K562 (cell line): ENCODE measurements around the gene TTC8. TPM values are rescaled to one million over a fixed set of nuclear protein-coding genes. Genes with fewer than 3 reads are reported as not detected.

Experiments
- ATAC-seq: fragments of 200-7000 bp; cut with Tn5 transposase; 3 replicates; pipeline ENCODE4 v1.9.1; 2020; ENCODE audit warnings: moderate library complexity
- BruUV-seq: library from RNA; stranded (reverse); fragments of 400-500 nt; replicated peaks from 2 replicates; lab custom pipeline; 2021; lab: Mats Ljungman, UMichigan
- CTCF ChIA-PET: fragments of 300-600 bp; formaldehyde crosslinking; extraction: SDS; loops from one replicate; lab custom pipeline; 2021; ENCODE audit warnings: low intra/inter-chr PET ratio; lab: Yijun Ruan, JAX
- POLR2A ChIA-PET: fragments of 300-600, 350-650 bp; sonication (Branson Sonifier 250); formaldehyde crosslinking; extraction: SDS; loops from one replicate; lab custom pipeline; 2021; ENCODE audit warnings: antibody characterized with exemption, inconsistent platforms; lab: Yijun Ruan, JAX
- DNase-seq, 4 experiments: peaks; one replicate each; pipeline versions ENCODE4 v3.0.0 to v3.0.0-alpha.2; 2011 to 2018; ENCODE audit warnings: low spot score in 3 of 4, mixed read lengths in 3 of 4; ENCODE audit errors: extremely low read depth in 1 of 4
- FAIRE-seq: peaks from 2 replicates; lab custom pipeline; 2011; peaks lifted over from hg19 to GRCh38; lab: Jason Lieb, UNC
- H2AFZ ChIP-seq: 2 replicates; pipeline ENCODE4 v1.6.0; 2011; ENCODE audit warnings: low read depth, low read length, control low read depth, inconsistent platforms
- H3K27ac ChIP-seq: fragments of 200-600 bp; 3 replicates; pipeline ENCODE4 v1.8.0; 2011; ENCODE audit warnings: low read depth, mild to moderate bottlenecking, control low read depth, inconsistent platforms, low read length, moderate library complexity, mixed read lengths; ENCODE audit errors: extremely low read depth
- H3K27me3 ChIP-seq, 2 experiments: fragments of 300-600 bp in 1 of 2; 2 replicates in 1 of 2; 3 replicates in 1 of 2; pipeline versions ENCODE4 v1.6.0 to v1.8.0; 2011; ENCODE audit warnings: inconsistent platforms in 2 of 2, low read length in 2 of 2, mild to moderate bottlenecking in 1 of 2, mixed read lengths in 1 of 2, moderate library complexity in 1 of 2; ENCODE audit not compliant: control insufficient read depth in 2 of 2, insufficient read depth in 2 of 2
- H3K36me3 ChIP-seq: fragments of 300-600 bp; 3 replicates; pipeline ENCODE4 v1.8.0; 2011; ENCODE audit warnings: mild to moderate bottlenecking, low read length, inconsistent platforms; ENCODE audit not compliant: control insufficient read depth, insufficient read depth
- H3K4me1 ChIP-seq, 2 experiments: fragments of 200-600 bp in 1 of 2; replicated peaks in 1 of 2; 2 replicates in 1 of 2; 3 replicates in 1 of 2; pipeline versions ENCODE4 v1.5.1 to v1.8.0; 2011; ENCODE audit warnings: inconsistent platforms in 2 of 2, low read length in 2 of 2, mild to moderate bottlenecking in 1 of 2, mixed read lengths in 1 of 2, moderate library complexity in 1 of 2; ENCODE audit not compliant: control insufficient read depth in 2 of 2, insufficient read depth in 2 of 2
- H3K4me2 ChIP-seq: 2 replicates; pipeline ENCODE4 v1.6.1; 2011; ENCODE audit warnings: low read length, control low read depth, inconsistent platforms, mixed read lengths; ENCODE audit not compliant: insufficient read depth
- H3K4me3 ChIP-seq: fragments of 200-600 bp; sonication (generic), shearing (Covaris generic); 2 replicates; pipeline ENCODE4 v1.5.1; 2016; ENCODE audit warnings: control low read depth, inconsistent platforms
- H3K79me2 ChIP-seq: fragments of 200-600 bp; 3 replicates; pipeline ENCODE4 v1.8.0; 2011; ENCODE audit warnings: low read length, inconsistent platforms; ENCODE audit not compliant: control insufficient read depth, insufficient read depth
- H3K9ac ChIP-seq, 2 experiments: 2 replicates each; pipeline versions ENCODE4 v1.6.0 to v1.6.1; 2011; ENCODE audit warnings: low read depth in 2 of 2, low read length in 2 of 2, control low read depth in 1 of 2, inconsistent platforms in 1 of 2, mild to moderate bottlenecking in 1 of 2, mixed read lengths in 1 of 2; ENCODE audit not compliant: insufficient read depth in 1 of 2
- H3K9me1 ChIP-seq: one replicate; pipeline ENCODE4 v1.6.0; 2011; ENCODE audit warnings: inconsistent platforms, mild to moderate bottlenecking, low read length, moderate library complexity; ENCODE audit not compliant: control insufficient read depth, insufficient read depth
- H3K9me3 ChIP-seq: replicated peaks from 2 replicates; pipeline ENCODE4 v1.5.1; 2011; ENCODE audit warnings: low read depth, low read length, inconsistent platforms; ENCODE audit not compliant: control insufficient read depth, insufficient read depth
- H4K20me1 ChIP-seq: replicated peaks from 2 replicates; pipeline ENCODE4 v1.6.1; 2011; ENCODE audit warnings: low read length, inconsistent platforms, mixed read lengths; ENCODE audit not compliant: control insufficient read depth, insufficient read depth
- CBX2 ChIP-seq: fragments of 200-600 bp; sonication (generic); IDR thresholded peaks from one replicate; pipeline ENCODE4 v1.6.1; 2012; ENCODE audit warnings: mild to moderate bottlenecking, low read length, inconsistent platforms; ENCODE audit not compliant: insufficient read depth, poor library complexity, severe bottlenecking
- CEBPG ChIP-seq, 3 experiments: fragments of 200-800 bp in 1 of 3; sonication (Bioruptor generic) in 1 of 3; sonication (generic) in 1 of 3; formaldehyde crosslinking in 1 of 3; IDR thresholded peaks in 2 of 3; conservative IDR thresholded peaks in 1 of 3; 2 replicates each; pipeline versions ENCODE4 v1.6.1 to v1.8.0; 2016 to 2022; ENCODE audit warnings: missing compliant biosample characterization in 2 of 3, missing genetic modification characterization in 2 of 3, mild to moderate bottlenecking in 1 of 3, missing genetic modification reagents in 1 of 3
- CREM ChIP-seq: IDR thresholded peaks from 2 replicates; pipeline ENCODE4 v1.6.1; 2014; ENCODE audit warnings: antibody characterized with exemption, low read depth
- FOSL1 ChIP-seq: fragments of 200-800 bp; sonication (Bioruptor generic); conservative IDR thresholded peaks from 2 replicates; pipeline ENCODE4 v1.6.1; 2016; ENCODE audit warnings: missing genetic modification characterization, missing compliant biosample characterization
- PML ChIP-seq: IDR thresholded peaks from 2 replicates; pipeline ENCODE4 v1.6.1; 2012; ENCODE audit warnings: low read length, inconsistent platforms
- WGBS: fragments of 100-300 bp; shearing (Covaris generic); methylation state at CpG from one replicate; pipeline ENCODE4 v1.1.6; 2016; ENCODE audit warnings: low coverage, mixed read lengths; ENCODE audit not compliant: insufficient coverage; ENCODE audit errors: missing lambda C conversion rate; 5-methylcytosine and 5-hydroxymethylcytosine counted together
- in situ Hi-C: fragments of 300-500 bp; cut with MboI; formaldehyde crosslinking; loops from 4 replicates; pipeline ENCODE4 v1.15.0; 2018; ENCODE audit warnings: inconsistent platforms, mixed read lengths
- intact Hi-C: fragments of 100-400 bp; cut with micrococcal nuclease; formaldehyde crosslinking; loops from 2 replicates; pipeline ENCODE4 v1.14.2; 2022
- polyA plus RNA-seq, 8 experiments: library from polyadenylated mRNA; depleted of rRNA in 4 of 8; stranded (reverse) in 5 of 8; unstranded in 3 of 8; fragments of >200 nt; fragmentation: Nextera tagmentation in 2 of 8; fragmentation: Illumina TruSeq in 1 of 8; extraction: Ambion mirVana in 2 of 8; extraction: Trizol in 1 of 8; gene quantifications; 2 replicates each; pipeline versions ENCODE4 v1.2.1 to v1.2.3, GENCODE V29; 2011 to 2014; ENCODE audit warnings: inconsistent platforms in 1 of 8, missing spikeins in 1 of 8
- total RNA-seq, 7 experiments: library from RNA; depleted of rRNA in 6 of 7; stranded (reverse); fragments of >200 nt in 6 of 7; fragmentation: Illumina TruSeq in 2 of 7; extraction: Trizol in 2 of 7; gene quantifications; 2 replicates each; pipeline versions ENCODE4 v1.2.1 to v1.2.3, GENCODE V29; 2011 to 2021; ENCODE audit warnings: low replicate concordance in 1 of 7
- TF ChIP-seq, protein P1 (sequence below), 2 experiments: fragments of 450-650 bp in 1 of 2; sonication (generic) in 1 of 2; formaldehyde crosslinking in 1 of 2; IDR thresholded peaks in 1 of 2; conservative IDR thresholded peaks in 1 of 2; 2 replicates each; pipeline versions ENCODE4 v1.6.1 to v1.8.1; 2016 to 2023; ENCODE audit warnings: mild to moderate bottlenecking in 2 of 2, moderate library complexity in 2 of 2, inconsistent platforms in 1 of 2, missing genetic modification reagents in 1 of 2

TTC8 gene
- total and polyA plus RNA-seq, 9 of the 15 experiments (the other 6 are each of a cell fraction or from before 2014, with no cell fraction given): 7.3 to 22.7 (median 9.6) TPM

- no peak for FAIRE-seq
- H3K4me3 ChIP-seq: no peak overlapping the region
- H3K4me2 ChIP-seq: no peak overlapping the region
- intact Hi-C loops: no loop called here
- H3K4me1 ChIP-seq: no peaks in the 10 kb centered on the region
- H3K27ac ChIP-seq: no peak overlapping the region
- H3K27me3 ChIP-seq: no peaks in the 10 kb centered on the region
- ChIA-PET POLR2A (no interaction called here), CTCF (no interaction called here)
- 55% methylated on average over 3 of the region's 4 CpGs for WGBS
- no peaks in the 10 kb centered on the region for H3K36me3 ChIP-seq
- H4K20me1 ChIP-seq: no peaks in the 10 kb centered on the region
- peak in 1 of 4 experiments; percentile 2 for DNase-seq
- no TSS peak for BruUV-seq
- no peak for ATAC-seq
- H3K9me1 ChIP-seq: no peaks in the 10 kb centered on the region
- H3K9ac ChIP-seq: no peak overlapping the region
- no peaks in the 10 kb centered on the region for H3K9me3 ChIP-seq
- in situ Hi-C loops: loop anchor here (10.0 kb wide), 1 partner anchor 204 kb away; no protein-coding TSS in a partner anchor
- H2AFZ ChIP-seq: no peak overlapping the region
- TF ChIP-seq CBX2: no peak
- TF ChIP-seq PML: no peak
- TF ChIP-seq CEBPG (CRISPR knock-in tag; IDR thresholded peaks at IDR 0.05): no peak
- TF ChIP-seq CEBPG (tag; conservative IDR thresholded peaks at IDR 0.05 in 1 of 2, IDR thresholded peaks at IDR 0.05 in 1 of 2): peak in 1 of 2 experiments; percentile 36; a peak in 1 of 4 replicates
- peak; percentile 51 for TF ChIP-seq CREM
- peak; percentile 45; the same call in 1 of the 2 replicates for TF ChIP-seq FOSL1
- TF ChIP-seq, protein P1, sequence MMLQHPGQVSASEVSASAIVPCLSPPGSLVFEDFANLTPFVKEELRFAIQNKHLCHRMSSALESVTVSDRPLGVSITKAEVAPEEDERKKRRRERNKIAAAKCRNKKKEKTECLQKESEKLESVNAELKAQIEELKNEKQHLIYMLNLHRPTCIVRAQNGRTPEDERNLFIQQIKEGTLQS (IDR thresholded peaks at IDR 0.05): peak; percentile 66
- TF ChIP-seq, protein P1 (CRISPR knock-in tag; conservative IDR thresholded peaks at IDR 0.05): no peak
- no peaks in the 10 kb centered on the region for H3K79me2 ChIP-seq
These were observed 54.6 kb downstream of the TTC8 start for GRCh38 chr14:88879022-88879421.
